Hippocampal formation (tissue), 2 donors: ENCODE results near the gene TMEM19.
A peak's percentile ranks its signal among the peaks of the same experiment; 100 is the strongest.

Experiments used
- DNase-seq, 2 donors: peaks; one replicate each; lab custom pipeline; 2025; lab: John Stamatoyannopoulos, UW

TMEM19 gene

GRCh38 chr12:71718611-71719010, 32.7 kb downstream of the TMEM19 start:
- no peak for DNase-seq

GRCh38 chr12:71719647-71720370, 33.9 kb downstream of the TMEM19 start:
- DNase-seq: no peak

GRCh38 chr12:71721783-71722505, 36.1 kb downstream of the TMEM19 start:
- DNase-seq: no peak

- no peak for DNase-seq
Observed at GRCh38 chr12:71725011-71725410, 39.1 kb downstream of the TMEM19 start.

GRCh38 chr12:71726548-71726947, 40.7 kb downstream of the TMEM19 start:
- DNase-seq: no peak

GRCh38 chr12:71727958-71728357, 42.1 kb downstream of the TMEM19 start:
- DNase-seq: no peak

GRCh38 chr12:71730936-71731335, 45.1 kb downstream of the TMEM19 start:
- no peak for DNase-seq

- DNase-seq: no peak
Observed at GRCh38 chr12:71731439-71732356, 45.8 kb downstream of the TMEM19 start.

GRCh38 chr12:71732357-71732712, 46.5 kb downstream of the TMEM19 start:
- no peak for DNase-seq

- DNase-seq: no peak
Observed at GRCh38 chr12:71737197-71737596, 51.3 kb downstream of the TMEM19 start.

- DNase-seq: no peak
Observed at GRCh38 chr12:71742998-71743397, 57.1 kb downstream of the TMEM19 start.

GRCh38 chr12:71744522-71745300, 58.8 kb downstream of the TMEM19 start:
- DNase-seq: no peak

GRCh38 chr12:71746974-71747611, 61.2 kb downstream of the TMEM19 start:
- peak; percentile 26 to 70 for DNase-seq

- no peak for DNase-seq
Observed at GRCh38 chr12:71748081-71748850, 62.4 kb downstream of the TMEM19 start.

GRCh38 chr12:71749666-71750065, 63.8 kb downstream of the TMEM19 start:
- no peak for DNase-seq

GRCh38 chr12:71752891-71753290, 67.0 kb downstream of the TMEM19 start:
- DNase-seq: no peak
